SK-N-SH (cell line): Measurements from ENCODE around the gene TRIM71. TPM values are rescaled to one million over a fixed set of nuclear protein-coding genes. Genes with fewer than 3 reads are reported as not detected.

Experiments
- CTCF ChIA-PET: fragments of 300-600, 350-600 bp; formaldehyde crosslinking; extraction: SDS; loops from one replicate; lab custom pipeline; 2021; lab: Yijun Ruan, JAX
- POLR2A ChIA-PET: fragments of 350-600 bp; sonication (Branson Sonifier 250); formaldehyde crosslinking; extraction: SDS; loops from one replicate; lab custom pipeline; 2020; ENCODE audit warnings: antibody characterized with exemption, inconsistent platforms; lab: Yijun Ruan, JAX
- DNase-seq: peaks from one replicate; pipeline ENCODE4 v3.0.0; 2012
- H2AFZ ChIP-seq: fragments of 200-600 bp; sonication (generic); 2 replicates; pipeline ENCODE4 v1.8.1; 2016; ENCODE audit warnings: antibody characterized with exemption, mild to moderate bottlenecking, low read depth
- H3F3A ChIP-seq: fragments of 200-600 bp; sonication (generic); replicated peaks from 2 replicates; pipeline ENCODE3; 2016; ENCODE audit warnings: antibody characterized with exemption, mild to moderate bottlenecking; ENCODE audit not compliant: insufficient read depth
- H3K27ac ChIP-seq, 2 experiments: fragments of 200-500 bp in 1 of 2; fragments of 200-600 bp in 1 of 2; sonication (Bioruptor generic) in 1 of 2; sonication (generic), shearing (Covaris generic) in 1 of 2; 2 replicates each; pipeline versions ENCODE4 v1.5.1 to v1.6.1; 2014 to 2016; ENCODE audit warnings: low read depth in 2 of 2, inconsistent platforms in 1 of 2, low read length in 1 of 2, mild to moderate bottlenecking in 1 of 2, mixed read lengths in 1 of 2
- H3K27me3 ChIP-seq: fragments of 200-600 bp; sonication (generic), shearing (Covaris generic); 2 replicates; pipeline ENCODE4 v1.6.1; 2016; ENCODE audit warnings: mixed run types; ENCODE audit not compliant: insufficient read depth
- H3K36me3 ChIP-seq, 2 experiments: fragments of 200-500 bp in 1 of 2; fragments of 200-600 bp in 1 of 2; sonication (Bioruptor generic) in 1 of 2; sonication (generic) in 1 of 2; replicated peaks in 1 of 2; 2 replicates each; pipeline versions ENCODE3 to v1.5.1; 2014 to 2016; ENCODE audit warnings: low read length in 1 of 2, mild to moderate bottlenecking in 1 of 2; ENCODE audit not compliant: insufficient read depth in 2 of 2, control insufficient read depth in 1 of 2
- H3K4me1 ChIP-seq, 2 experiments: fragments of 200-500 bp in 1 of 2; fragments of 200-600 bp in 1 of 2; sonication (Bioruptor generic) in 1 of 2; sonication (generic), shearing (Covaris generic) in 1 of 2; 2 replicates each; pipeline versions ENCODE4 v1.5.1 to v1.6.1; 2014 to 2016; ENCODE audit warnings: low read depth in 1 of 2, low read length in 1 of 2, mixed run types in 1 of 2; ENCODE audit not compliant: insufficient read depth in 2 of 2, control insufficient read depth in 1 of 2
- H3K4me2 ChIP-seq: fragments of 200-600 bp; sonication (generic), shearing (Covaris generic); 2 replicates; pipeline ENCODE4 v1.6.1; 2017; ENCODE audit warnings: mixed run types
- H3K4me3 ChIP-seq, 2 experiments: fragments of 200-500 bp in 1 of 2; fragments of 200-600 bp in 1 of 2; sonication (Bioruptor generic) in 1 of 2; sonication (generic), shearing (Covaris generic) in 1 of 2; 2 replicates each; pipeline versions ENCODE4 v1.5.1 to v1.8.1; 2014 to 2016; ENCODE audit warnings: low read depth in 2 of 2, inconsistent platforms in 1 of 2, low read length in 1 of 2, mild to moderate bottlenecking in 1 of 2, mixed read lengths in 1 of 2, moderate library complexity in 1 of 2
- H3K79me2 ChIP-seq: fragments of 200-600 bp; sonication (generic); 2 replicates; pipeline ENCODE4 v1.8.1; 2017; ENCODE audit warnings: mild to moderate bottlenecking; ENCODE audit not compliant: insufficient read depth
- H3K9ac ChIP-seq: fragments of 200-600 bp; sonication (generic); 2 replicates; pipeline ENCODE4 v1.6.1; 2017; ENCODE audit warnings: mixed run types
- H3K9me2 ChIP-seq: fragments of 200-600 bp; sonication (generic); 2 replicates; pipeline ENCODE4 v1.6.1; 2017; ENCODE audit warnings: mixed run types
- H3K9me3 ChIP-seq: fragments of 200-600 bp; sonication (generic); 2 replicates; pipeline ENCODE4 v1.6.1; 2017; ENCODE audit warnings: mixed run types, mild to moderate bottlenecking, moderate library complexity
- H4K20me1 ChIP-seq: fragments of 200-600 bp; sonication (generic); 2 replicates; pipeline ENCODE4 v1.6.1; 2017; ENCODE audit warnings: mild to moderate bottlenecking, mixed run types; ENCODE audit not compliant: insufficient read depth
- CHD2 ChIP-seq: fragments of 150-350 bp; IDR thresholded peaks from 2 replicates; pipeline ENCODE4 v1.6.1; 2018; ENCODE audit warnings: low read length; ENCODE audit not compliant: partially characterized antibody
- CTCF ChIP-seq: fragments of 200-600 bp; sonication (generic); IDR thresholded peaks from 2 replicates; pipeline ENCODE4 v1.6.1; 2017; ENCODE audit warnings: antibody characterized with exemption, mild to moderate bottlenecking, moderate library complexity
- ELF1 ChIP-seq: IDR thresholded peaks from 2 replicates; pipeline ENCODE4 v1.4.0; 2012
- EP300 ChIP-seq, 2 experiments: IDR thresholded peaks; 2 replicates each; pipeline versions ENCODE4 v1.4.0 to v1.6.1; 2012; ENCODE audit warnings: borderline replicate concordance in 1 of 2, low read depth in 1 of 2, low read length in 1 of 2
- EZH2phosphoT487 ChIP-seq: fragments of 200-600 bp; sonication (generic); IDR thresholded peaks from 2 replicates; pipeline ENCODE4 v1.6.1; 2017; ENCODE audit warnings: low read depth, mixed run types, mild to moderate bottlenecking, antibody characterized with exemption, moderate library complexity, borderline replicate concordance
- GATA2 ChIP-seq: sonication (generic); formaldehyde crosslinking; IDR thresholded peaks from 2 replicates; pipeline ENCODE4 v1.5.0; 2020; ENCODE audit warnings: mild to moderate bottlenecking, missing genetic modification reagents
- JUND ChIP-seq: IDR thresholded peaks from 2 replicates; pipeline ENCODE4 v1.4.0; 2012
- POLR2AphosphoS5 ChIP-seq: IDR thresholded peaks from 2 replicates; pipeline ENCODE4 v1.6.1; 2012; ENCODE audit warnings: low read depth, low read length
- RAD21 ChIP-seq: IDR thresholded peaks from 2 replicates; pipeline ENCODE4 v1.6.1; 2012; ENCODE audit warnings: mild to moderate bottlenecking, low read length
- RCOR1 ChIP-seq: fragments of 150-350 bp; IDR thresholded peaks from 2 replicates; pipeline ENCODE4 v1.6.1; 2017; ENCODE audit warnings: antibody characterized with exemption, low read length
- SIN3A ChIP-seq: IDR thresholded peaks from 2 replicates; pipeline ENCODE4 v1.6.1; 2012; ENCODE audit warnings: low read depth, mild to moderate bottlenecking, low read length, moderate library complexity, borderline replicate concordance
- USF2 ChIP-seq: fragments of 150-350 bp; IDR thresholded peaks from 2 replicates; pipeline ENCODE4 v1.6.1; 2017; ENCODE audit warnings: antibody characterized with exemption, low read length, low read depth, borderline replicate concordance
- YY1 ChIP-seq: IDR thresholded peaks from 2 replicates; pipeline ENCODE4 v1.4.0; 2012; ENCODE audit warnings: low read depth, mild to moderate bottlenecking
- WGBS: methylation state at CpG from one replicate; pipeline ENCODE4 v1.1.6; 2017; ENCODE audit warnings: low lambda C conversion rate; 5-methylcytosine and 5-hydroxymethylcytosine counted together
- polyA plus RNA-seq, 3 experiments: library from polyadenylated mRNA; depleted of rRNA; stranded (reverse); fragments of >200 nt; gene quantifications; 2 replicates each; pipeline ENCODE4 v1.2.3, GENCODE V29; 2012
- TF ChIP-seq, protein P1 (sequence below): fragments of 150-350 bp; IDR thresholded peaks from 2 replicates; pipeline ENCODE4 v1.6.1; 2016; ENCODE audit warnings: mild to moderate bottlenecking, low read depth, low read length
- TF ChIP-seq, protein P2 (sequence below): IDR thresholded peaks from 2 replicates; pipeline ENCODE4 v1.4.0; 2012; ENCODE audit warnings: low read depth, borderline replicate concordance

Gene TRIM71
- polyA plus RNA-seq, 1 of the 3 experiments (the other 2 are of a cell fraction): not detected

DNA sequence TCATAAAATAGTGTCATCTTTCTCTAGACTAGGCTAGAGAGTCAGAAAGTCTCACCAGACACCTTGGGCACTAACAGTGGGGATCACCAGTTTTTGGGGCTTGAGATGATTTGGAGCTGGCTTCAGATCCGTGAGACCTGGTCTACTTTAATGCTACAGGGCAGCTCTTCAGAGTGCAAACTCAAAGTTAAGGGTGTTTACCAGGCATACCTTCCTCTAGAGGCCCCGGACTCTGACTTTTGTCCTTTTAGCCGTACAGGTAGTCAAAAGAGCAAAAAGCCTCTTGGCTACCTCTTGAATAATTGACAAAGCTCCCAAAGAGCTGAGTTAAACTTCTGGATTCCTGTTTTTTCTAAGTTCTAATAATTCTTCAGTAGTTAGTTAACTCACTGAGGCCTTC is 92.2 kb downstream of the TRIM71 start:
- no peaks in the 10 kb centered on the region for H3K9me2 ChIP-seq
- no peak overlapping the region for H3K27ac ChIP-seq
- H3K9me3 ChIP-seq: no peaks in the 10 kb centered on the region
- H3F3A ChIP-seq: no peaks in the 10 kb centered on the region
- no peak overlapping the region for H3K4me2 ChIP-seq
- H3K4me3 ChIP-seq: no peak overlapping the region
- no peak for TF ChIP-seq USF2
- TF ChIP-seq, protein P1, sequence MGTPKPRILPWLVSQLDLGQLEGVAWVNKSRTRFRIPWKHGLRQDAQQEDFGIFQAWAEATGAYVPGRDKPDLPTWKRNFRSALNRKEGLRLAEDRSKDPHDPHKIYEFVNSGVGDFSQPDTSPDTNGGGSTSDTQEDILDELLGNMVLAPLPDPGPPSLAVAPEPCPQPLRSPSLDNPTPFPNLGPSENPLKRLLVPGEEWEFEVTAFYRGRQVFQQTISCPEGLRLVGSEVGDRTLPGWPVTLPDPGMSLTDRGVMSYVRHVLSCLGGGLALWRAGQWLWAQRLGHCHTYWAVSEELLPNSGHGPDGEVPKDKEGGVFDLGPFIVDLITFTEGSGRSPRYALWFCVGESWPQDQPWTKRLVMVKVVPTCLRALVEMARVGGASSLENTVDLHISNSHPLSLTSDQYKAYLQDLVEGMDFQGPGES: no peak
- no peak for TF ChIP-seq JUND
- TF ChIP-seq SIN3A: no peak
- no peak for TF ChIP-seq CHD2
- TF ChIP-seq ELF1: no peak
- no peak for TF ChIP-seq RCOR1
- no peak for TF ChIP-seq RAD21
- TF ChIP-seq GATA2 (CRISPR knock-in tag): no peak
- no peak for TF ChIP-seq EP300 (IDR thresholded peaks at IDR 0.05; ENCODE audit: borderline replicate concordance in 1 of 2, low read depth in 1 of 2, low read length in 1 of 2)
- no peak for TF ChIP-seq CTCF
- TF ChIP-seq POLR2AphosphoS5: no peak
- no peak for TF ChIP-seq EZH2phosphoT487
- TF ChIP-seq YY1: no peak
- TF ChIP-seq, protein P2, sequence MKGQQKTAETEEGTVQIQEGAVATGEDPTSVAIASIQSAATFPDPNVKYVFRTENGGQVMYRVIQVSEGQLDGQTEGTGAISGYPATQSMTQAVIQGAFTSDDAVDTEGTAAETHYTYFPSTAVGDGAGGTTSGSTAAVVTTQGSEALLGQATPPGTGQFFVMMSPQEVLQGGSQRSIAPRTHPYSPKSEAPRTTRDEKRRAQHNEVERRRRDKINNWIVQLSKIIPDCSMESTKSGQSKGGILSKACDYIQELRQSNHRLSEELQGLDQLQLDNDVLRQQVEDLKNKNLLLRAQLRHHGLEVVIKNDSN: no peak
- no peaks in the 10 kb centered on the region for H3K36me3 ChIP-seq
- H3K79me2 ChIP-seq: no peaks in the 10 kb centered on the region
- H3K4me1 ChIP-seq: no peaks in the 10 kb centered on the region
- 50% methylated on average over 3 of the region's 3 CpGs for WGBS
- no peaks in the 10 kb centered on the region for H3K27me3 ChIP-seq
- H3K9ac ChIP-seq: no peak overlapping the region
- no peaks in the 10 kb centered on the region for H4K20me1 ChIP-seq
- DNase-seq: no peak
- CTCF ChIA-PET: interaction anchor here (0.8 to 1.1 kb wide), 2 partner anchors 13 to 164 kb away, joined by 3 read pairs; no protein-coding TSS in a partner anchor
- POLR2A ChIA-PET: no interaction called here
- H2AFZ ChIP-seq: no peak overlapping the region
